HK-2 (cell line): ENCODE data around the gene BRCA1.
"Not testable (repeated sequence)": the region's sequence is repeated elsewhere in the genome, so short reads cannot be mapped to it uniquely, and the experiment has no call there.

Experiments used
- DNase-seq: peaks from one replicate; pipeline ENCODE4 v3.0.0-alpha.2; 2018; ENCODE audit not compliant: unreplicated experiment

The BRCA1 gene

DNA sequence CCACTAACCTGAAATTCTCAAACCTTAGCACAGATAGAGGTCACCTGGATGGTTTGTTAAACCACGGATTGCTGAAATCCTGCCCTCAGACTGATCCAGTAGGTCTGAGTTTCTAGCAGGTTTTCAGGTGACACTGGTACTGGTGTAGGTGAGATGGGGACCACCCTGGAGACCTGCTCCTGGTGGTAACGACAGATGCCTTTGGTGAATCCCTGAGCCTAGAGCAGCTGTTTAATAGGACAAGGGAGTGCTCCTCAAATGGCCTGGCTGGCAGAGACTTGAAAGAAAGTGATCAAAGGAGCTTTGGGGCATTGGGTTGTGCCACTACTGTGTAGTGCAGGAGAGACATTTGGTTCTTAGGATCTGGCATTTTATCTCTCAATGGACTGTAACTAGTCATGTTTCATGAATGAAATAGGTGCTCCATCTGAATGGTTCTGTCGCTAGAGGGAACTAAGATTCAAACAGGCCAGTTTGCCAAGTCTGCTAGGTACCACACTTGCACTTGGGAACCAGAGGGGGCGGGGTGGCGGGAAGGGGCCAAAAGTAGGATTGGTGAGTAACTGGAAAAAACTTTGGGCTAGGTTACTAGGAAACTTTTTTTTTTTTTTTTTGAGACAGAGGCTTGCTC is 121.5 kb downstream of the BRCA1 start:
- peak; percentile 67 for DNase-seq

GRCh38 chr17:43000894-43001293 is 124.3 kb downstream of the BRCA1 start:
- not testable (repeated sequence) for DNase-seq

GRCh38 chr17:42999003-42999525 is 126.1 kb downstream of the BRCA1 start:
- no peak for DNase-seq

- DNase-seq = peak; percentile 97
Measured at GRCh38 chr17:42997984-42998938, 126.9 kb downstream of the BRCA1 start, which contains the start of gene RPL27. RPL27 (plus strand) TSS chr17:42998419; CDS start chr17:42998751, 332 bp downstream.

GRCh38 chr17:42997390-42997983 is 127.7 kb downstream of the BRCA1 start:
- no peak for DNase-seq
